ENCODE data around the gene ITGAX.

The ITGAX gene

GRCh38 chr16:31355431-31356100 is 590 bp downstream of the ITGAX start:
- DNase-seq (ENCODE audit: low spot score): no peak
- in situ Hi-C loops (cut with MboI; ENCODE audit: low pct_unique_long_range_greater_than_20kb, low sequenced_read_pairs, unreplicated experiment): no loop called here
- no peak for TF ChIP-seq CTCF (IDR thresholded peaks at IDR 0.05; ENCODE audit: extremely low read depth, insufficient read depth, missing control alignments)

GRCh38 chr16:31356566-31357323 is 1.8 kb downstream of the ITGAX start:
- TF ChIP-seq CTCF (IDR thresholded peaks at IDR 0.05; ENCODE audit: extremely low read depth, insufficient read depth, missing control alignments): no peak
- DNase-seq (ENCODE audit: low spot score): no peak
- in situ Hi-C loops (cut with MboI; ENCODE audit: low pct_unique_long_range_greater_than_20kb, low sequenced_read_pairs, unreplicated experiment): no loop called here

DNA sequence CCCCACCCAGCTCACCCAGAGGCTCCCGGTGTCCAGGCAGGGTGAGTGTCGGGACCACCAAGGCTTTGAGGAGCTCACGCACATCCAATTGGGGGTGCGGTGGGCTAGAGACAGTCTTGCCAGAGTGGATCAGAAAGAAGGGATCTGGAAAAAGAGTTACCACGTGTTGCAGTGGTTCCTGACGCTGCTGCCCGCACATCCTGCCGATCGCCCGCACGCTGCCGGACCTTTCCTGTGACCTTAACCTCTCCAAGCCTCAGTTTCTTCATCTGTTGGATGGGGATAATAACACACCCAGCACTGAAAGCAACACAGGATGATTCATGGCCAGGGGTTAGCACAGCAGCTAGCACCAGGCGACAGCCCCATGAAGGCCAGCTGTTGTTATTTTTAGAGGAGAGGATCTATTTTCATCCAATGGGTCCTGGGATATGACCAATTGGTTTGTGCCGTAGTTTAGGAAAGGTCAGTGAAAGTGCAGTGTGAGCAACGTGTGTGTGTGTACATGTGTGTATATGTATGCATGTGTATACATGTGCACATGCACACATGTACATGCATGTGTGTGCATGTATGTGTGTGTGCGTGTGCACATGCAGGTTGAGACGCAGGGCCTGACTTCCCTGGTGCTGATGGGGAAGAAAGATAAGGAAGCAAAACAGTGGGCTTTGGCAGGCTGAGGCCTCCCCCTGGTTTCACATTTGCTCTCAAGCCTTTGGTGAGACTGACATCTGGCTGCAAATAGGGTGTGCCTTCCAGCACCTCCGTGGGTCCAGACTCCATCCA is 2.5 kb downstream of the ITGAX start:
- no peak for DNase-seq (ENCODE audit: low spot score)
- in situ Hi-C loops (cut with MboI; ENCODE audit: low pct_unique_long_range_greater_than_20kb, low sequenced_read_pairs, unreplicated experiment): no loop called here
- TF ChIP-seq CTCF (IDR thresholded peaks at IDR 0.05; ENCODE audit: extremely low read depth, insufficient read depth, missing control alignments): peak; percentile 22

DNA sequence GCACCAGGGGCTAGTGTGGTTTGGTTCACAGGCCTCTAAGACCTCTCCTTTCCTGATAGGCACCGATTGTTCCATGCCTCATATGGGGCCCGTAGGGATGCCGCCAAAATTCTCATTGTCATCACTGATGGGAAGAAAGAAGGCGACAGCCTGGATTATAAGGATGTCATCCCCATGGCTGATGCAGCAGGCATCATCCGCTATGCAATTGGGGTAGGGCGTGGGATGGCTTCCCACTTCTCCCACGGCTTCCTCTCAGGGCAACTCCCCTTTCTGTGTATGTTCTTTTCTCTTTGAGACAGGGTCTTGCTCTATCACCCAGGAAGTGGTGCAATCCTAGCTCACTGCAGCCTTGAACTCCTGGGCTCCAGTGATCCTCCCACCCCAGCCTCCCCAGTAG is 5.3 kb downstream of the ITGAX start:
- DNase-seq (ENCODE audit: low spot score): no peak
- TF ChIP-seq CTCF (IDR thresholded peaks at IDR 0.05; ENCODE audit: extremely low read depth, insufficient read depth, missing control alignments): no peak
- in situ Hi-C loops (cut with MboI; ENCODE audit: low pct_unique_long_range_greater_than_20kb, low sequenced_read_pairs, unreplicated experiment): no loop called here

- in situ Hi-C loops (cut with MboI; ENCODE audit: low pct_unique_long_range_greater_than_20kb, low sequenced_read_pairs, unreplicated experiment): no loop called here
- no peak for DNase-seq (ENCODE audit: low spot score)
- TF ChIP-seq CTCF (IDR thresholded peaks at IDR 0.05; ENCODE audit: extremely low read depth, insufficient read depth, missing control alignments): no peak
Observed at GRCh38 chr16:31361201-31362110, 6.5 kb downstream of the ITGAX start.

Data from GM13977 (cell line).